ENCODE measurements around the gene POPDC3.
"Not testable (repeated sequence)": the region's sequence is repeated elsewhere in the genome, so short reads cannot be mapped to it uniquely, and the experiment has no call there.

The POPDC3 gene

DNA sequence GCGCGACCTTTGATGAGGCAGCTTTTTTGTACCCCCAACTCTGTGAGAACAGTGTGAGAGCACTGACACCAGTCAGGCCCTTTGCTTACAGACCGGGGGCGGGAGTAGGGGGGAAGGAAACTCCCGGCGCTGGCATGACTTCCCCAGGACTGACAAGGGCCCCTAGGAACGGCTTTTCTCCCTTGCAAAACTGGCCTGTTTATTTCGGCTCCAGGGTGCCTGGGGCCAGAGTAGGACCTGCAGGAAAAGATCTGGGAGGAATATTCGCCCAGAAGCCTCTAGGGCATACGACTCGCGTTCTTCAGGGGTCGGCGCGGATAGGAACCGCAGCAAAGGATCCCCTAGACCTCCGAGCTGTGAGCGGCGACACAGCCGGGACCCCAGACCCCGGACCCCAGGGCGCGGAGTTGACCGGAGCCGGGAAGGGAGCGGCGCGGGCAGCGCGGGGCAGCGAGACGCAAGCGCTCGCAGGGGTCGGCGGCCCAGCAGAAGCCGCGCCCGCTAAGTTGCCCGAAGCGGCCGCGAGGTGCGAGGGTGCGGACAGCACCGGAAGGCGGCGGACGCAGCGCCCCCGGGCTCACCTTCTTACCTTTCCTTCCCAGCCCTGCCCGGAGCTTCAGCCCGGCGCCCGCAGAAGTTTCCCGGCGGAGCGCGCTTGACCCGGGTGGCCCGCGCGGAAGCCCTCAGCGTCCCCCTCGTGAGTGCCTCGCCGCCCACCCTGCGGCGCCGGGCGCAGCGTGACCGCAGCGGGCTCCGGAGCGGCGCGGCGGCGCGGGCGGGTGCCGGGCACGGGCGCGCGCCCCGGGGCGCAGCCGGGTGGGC lies at the start of gene POPDC3:
Gene POPDC3, minus strand, starts transcription at position 771 of the 822 bp plus-strand sequence. CDS start 18,105 bp downstream, outside the sequence.
- no peak for DNase-seq

- DNase-seq, result no peak
Measured at GRCh38 chr6:105227295-105227767, 47.5 kb upstream of the POPDC3 start.

DNA sequence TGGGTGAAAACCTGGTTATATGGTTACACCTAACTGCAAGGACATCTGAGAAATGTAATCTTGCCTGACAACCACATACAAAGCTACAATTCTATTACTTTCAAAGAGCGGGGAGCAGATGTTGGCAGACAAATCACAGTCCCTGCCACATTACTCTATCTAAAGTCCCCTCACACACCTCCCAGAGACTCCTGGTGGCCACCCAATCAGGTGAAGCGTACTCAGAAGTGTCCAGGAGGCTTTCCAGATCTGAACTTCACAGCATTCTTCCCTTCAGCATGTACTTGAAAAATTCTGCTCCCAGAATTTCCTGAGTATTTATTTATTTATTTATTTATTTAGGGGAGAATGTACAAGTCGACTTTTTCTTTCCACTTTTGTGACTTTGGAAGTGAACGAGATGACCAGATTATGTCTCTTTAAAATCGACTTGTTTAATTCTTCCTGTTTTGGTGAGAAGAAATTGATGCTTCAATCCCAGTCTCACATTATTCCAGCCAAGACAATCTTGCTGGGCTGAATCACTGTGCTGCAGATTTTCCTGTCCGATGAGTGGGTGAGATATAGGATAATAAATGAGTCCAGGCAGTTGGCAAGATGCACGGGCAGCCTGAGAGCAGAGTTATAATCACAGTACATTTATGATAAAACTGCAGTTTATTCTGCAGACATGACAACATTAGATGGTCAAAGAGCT lies 46.9 kb upstream of the POPDC3 start:
- no peak for DNase-seq

DNA sequence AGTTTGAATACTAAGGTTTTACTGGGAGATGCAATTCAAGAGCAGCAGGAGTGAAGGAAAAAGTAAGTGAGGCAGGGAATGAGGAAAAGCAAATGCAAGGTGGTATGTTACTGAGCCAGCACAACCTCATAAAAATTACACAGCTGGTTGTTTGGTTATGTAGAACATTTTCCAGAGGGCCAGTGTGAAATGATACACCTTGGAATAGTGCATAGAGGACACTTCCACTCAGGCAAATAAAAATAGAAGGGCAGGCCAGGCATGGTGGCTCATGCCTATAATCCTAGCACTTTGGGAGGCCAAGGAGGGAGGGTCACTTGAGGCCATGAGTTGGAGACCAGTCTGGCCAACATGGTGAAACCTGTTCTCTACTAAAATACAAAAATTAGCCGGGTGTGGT lies 43.4 kb upstream of the POPDC3 start:
- DNase-seq, result no peak

- DNase-seq, result not testable (repeated sequence)
Measured at GRCh38 chr6:105221219-105221618, 41.4 kb upstream of the POPDC3 start.

- no peak for DNase-seq
Measured at GRCh38 chr6:105220186-105220585, 40.4 kb upstream of the POPDC3 start.

DNA sequence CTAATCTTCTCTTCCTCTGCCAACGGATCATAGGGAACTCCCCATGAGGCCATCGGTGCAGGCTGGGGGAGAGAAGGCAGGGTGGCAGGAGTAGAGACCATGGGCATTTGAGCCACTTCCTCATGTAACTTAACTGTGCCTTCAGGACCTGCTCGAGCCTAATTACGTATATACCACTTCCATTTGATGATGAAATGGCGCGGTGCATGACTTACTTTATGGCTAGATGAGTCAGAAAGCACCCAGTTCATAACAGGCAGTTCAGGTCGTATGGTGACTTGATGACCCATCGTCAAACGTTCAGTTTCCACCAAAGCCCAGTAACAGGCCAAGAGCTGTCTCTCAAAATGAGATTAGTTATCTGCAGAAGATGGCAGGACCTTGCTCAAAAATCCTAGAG lies 39.4 kb upstream of the POPDC3 start:
- not testable (repeated sequence) for DNase-seq

GRCh38 chr6:105215506-105215905 lies 35.7 kb upstream of the POPDC3 start:
- no peak for DNase-seq

- no peak for DNase-seq
Measured at GRCh38 chr6:105214668-105215067, 34.9 kb upstream of the POPDC3 start.

DNA sequence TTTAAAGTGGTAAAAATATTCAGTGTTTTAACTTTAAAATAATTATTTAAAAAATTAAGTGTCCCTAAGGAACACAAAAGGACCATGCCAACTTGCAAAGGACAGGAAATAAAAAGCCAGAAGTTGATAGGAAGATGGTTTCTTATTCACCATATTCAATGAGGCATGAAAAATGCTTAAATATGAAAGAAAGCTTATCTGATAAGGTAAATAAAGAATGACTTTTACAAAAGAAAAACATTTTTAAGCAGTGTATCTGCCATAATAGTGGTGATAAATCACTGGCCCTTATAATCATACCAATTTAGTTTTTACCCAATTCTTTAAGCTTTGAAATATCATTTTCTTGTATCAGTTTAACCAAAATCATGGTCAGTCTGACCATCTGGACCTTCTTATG lies 33.5 kb upstream of the POPDC3 start:
- no peak for DNase-seq

- no peak for DNase-seq
Measured at GRCh38 chr6:105212587-105212986, 32.8 kb upstream of the POPDC3 start.

- DNase-seq, result no peak
Measured at GRCh38 chr6:105211831-105212230, 32.0 kb upstream of the POPDC3 start.

DNA sequence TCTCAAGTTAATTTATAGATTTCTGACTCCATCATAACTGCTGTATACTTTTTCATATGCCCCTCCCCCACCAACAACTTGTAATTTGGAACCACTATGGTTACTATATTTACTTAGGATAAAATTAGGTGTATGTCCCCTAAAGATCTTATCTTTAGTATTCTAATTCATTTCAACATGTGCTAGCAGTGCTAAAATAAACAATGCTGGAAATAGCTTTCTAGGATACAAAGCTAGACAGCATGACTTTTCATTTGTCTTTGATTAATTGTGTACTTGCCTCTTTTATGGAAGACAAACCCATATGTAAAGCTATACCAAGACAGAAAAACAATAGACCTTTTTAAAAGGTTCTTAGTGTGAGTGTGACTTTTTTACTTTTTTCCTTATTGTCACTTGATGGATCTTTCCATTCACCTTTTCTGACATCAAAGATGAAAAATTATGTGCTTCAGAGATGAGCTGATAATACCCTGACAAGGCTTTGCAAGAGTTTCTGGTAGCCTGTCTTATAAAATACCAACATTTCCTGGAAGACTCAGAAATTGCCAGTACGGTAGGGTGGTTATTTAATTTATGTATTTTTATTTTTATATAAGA lies 31.2 kb upstream of the POPDC3 start:
- DNase-seq, result no peak

DNA sequence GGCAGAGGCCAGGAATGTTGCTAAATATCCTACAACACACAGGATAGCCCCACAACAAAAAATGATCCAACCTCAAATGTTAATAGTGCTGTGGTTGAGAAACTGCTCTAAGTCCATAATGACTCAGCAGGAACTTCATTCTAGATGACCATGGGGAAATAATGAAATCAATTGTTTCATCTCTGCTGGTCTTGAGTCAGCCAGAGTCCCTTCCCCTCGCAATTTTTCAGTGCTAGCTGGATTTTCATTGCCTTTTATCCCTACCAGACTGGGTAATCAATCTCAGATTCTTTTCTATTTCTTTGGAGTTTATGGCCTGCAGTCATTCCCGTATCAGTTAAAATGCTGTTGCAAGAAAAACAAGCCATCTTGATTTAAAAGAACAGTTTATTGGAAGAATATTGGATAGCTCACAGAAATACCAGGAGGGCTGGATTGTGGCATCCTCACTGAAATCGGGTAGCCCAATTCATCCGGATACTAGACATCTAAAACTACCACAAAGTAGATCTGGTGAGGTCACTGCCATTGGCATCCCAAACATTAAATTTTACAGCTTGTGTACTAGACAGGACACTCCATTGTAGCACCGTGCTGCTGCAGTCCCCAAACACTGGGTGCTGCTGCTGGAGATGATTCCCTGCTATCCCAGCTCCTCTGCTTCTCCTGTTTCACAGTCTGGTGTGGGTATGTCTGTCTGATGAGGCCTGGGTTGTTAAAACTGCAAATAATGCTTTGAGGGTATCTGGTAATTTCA lies 30.3 kb upstream of the POPDC3 start:
- no peak for DNase-seq

GRCh38 chr6:105207524-105208269 lies 27.9 kb upstream of the POPDC3 start:
- no peak for DNase-seq

DNA sequence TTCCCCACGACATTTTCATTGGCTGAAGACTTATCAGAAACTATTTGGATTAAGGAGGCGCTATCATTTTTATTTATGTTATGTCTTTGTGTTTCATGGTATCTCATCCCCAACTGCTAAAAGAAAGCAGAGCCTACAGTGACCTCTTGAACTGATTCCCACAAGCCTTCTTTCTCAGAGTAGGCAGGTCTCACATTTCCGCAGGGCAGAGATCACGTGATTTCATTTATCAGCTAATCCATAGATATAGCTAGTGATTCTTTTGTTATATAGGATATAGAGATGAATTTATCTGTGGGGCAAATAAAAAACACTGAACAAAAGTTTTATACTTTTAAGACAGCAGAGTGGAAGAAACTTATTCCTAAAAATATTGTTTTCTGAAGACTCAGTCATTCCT lies 25.0 kb upstream of the POPDC3 start:
- no peak for DNase-seq

DNA sequence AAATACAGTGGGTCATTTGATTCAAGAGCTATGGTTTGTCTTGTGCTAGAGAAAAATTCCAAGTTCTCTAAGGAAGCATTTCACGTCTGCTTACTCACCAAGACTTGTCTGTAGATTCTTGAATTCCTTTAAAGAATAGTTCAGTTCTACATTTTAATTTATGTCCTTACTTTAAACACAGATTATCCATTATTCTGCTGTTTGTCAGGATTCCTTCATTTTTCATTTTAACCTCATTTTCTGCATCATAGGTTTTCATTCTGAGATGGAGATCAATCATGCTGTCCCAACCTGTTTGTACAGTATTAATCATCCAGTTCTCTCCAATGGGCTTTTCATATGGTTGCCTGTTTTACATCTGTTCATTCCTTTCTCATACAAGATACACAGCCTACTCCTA lies 24.5 kb upstream of the POPDC3 start:
- no peak for DNase-seq

- DNase-seq, result no peak
Measured at GRCh38 chr6:105202486-105202885, 22.7 kb upstream of the POPDC3 start.

DNA sequence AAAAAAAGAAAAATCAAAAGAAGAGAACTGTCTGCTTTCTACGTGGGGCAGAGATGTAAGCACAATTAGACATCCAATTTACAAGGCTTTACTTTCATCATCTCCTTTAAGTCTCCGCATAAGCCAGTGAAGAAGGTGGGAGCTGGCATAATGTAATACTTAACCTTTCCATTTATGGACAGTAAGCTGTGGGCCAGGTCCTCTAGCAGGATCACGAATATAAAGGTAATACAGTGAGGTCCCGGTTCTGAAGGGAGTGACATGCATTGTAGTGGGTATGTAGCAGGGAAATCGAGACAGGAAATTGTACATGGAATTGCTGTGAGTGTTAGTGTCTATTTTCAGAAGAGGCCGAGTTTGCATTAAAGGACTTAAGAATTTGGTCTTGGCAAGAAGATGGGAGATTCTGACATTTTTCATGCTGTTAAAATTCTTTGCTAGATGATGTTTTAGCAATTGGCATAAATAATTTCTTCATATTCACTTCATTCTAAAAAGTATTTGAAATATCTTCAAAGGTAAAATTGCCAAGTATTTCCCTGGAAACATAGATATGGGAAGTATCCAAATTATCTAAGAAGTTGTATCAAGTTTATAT lies 20.4 kb upstream of the POPDC3 start:
- no peak for DNase-seq

DNA sequence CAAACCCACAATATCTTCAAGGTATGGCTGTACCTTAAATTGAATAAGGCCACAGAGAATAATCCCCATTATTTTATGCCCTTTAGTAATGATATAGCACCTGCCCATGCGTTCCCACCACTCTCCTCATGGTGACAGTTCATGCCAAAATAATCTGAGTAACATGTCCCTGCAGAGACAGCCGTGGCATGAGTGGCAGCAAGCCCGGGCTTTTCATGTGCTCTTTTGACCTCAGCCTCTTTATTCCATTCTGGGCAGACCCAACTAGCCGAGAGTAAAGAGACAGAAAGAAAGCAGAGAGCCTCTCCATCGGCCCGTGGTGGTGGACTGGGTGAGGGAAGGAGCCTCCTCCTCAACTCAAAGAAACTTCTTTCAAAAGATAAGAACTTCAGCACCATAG lies 19.9 kb upstream of the POPDC3 start:
- DNase-seq, result no peak

DNA sequence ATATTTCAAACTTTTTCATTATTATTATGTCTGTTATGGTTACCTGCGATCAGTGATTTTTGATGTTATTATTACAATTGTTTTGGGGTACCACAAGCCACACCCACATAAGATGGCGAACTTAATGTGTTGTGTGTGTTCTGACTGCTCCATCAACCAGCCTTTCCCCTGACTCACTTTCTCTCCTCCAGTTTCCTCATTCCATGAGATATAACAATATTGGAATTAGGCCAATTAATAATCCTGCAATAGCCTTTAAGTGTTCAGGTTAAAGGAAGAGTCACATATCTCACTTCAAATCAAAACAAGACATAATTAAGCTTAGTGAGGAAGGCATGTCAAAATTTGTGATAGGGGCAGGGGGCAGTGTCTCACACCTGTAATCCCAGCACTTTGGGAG lies 16.3 kb upstream of the POPDC3 start:
- DNase-seq, result no peak

GRCh38 chr6:105194591-105194990 lies 14.8 kb upstream of the POPDC3 start:
- DNase-seq, result no peak
